IMR-90 (cell line): ENCODE results near the gene DAD1. TPM values are rescaled to one million over a fixed set of nuclear protein-coding genes. Genes with fewer than 3 reads are reported as not detected.

Experiments used
- ATAC-seq: fragments of 200-7000 bp; cut with Tn5 transposase; 2 replicates; pipeline ENCODE4 v1.9.1; 2020; ENCODE audit warnings: low read depth, mild to moderate bottlenecking, moderate library complexity
- BruUV-seq: library from RNA; stranded (reverse); fragments of 400-500 nt; replicated peaks from 2 replicates; lab custom pipeline; 2021; lab: Mats Ljungman, UMichigan
- CTCF ChIA-PET: fragments of 300-600 bp; formaldehyde crosslinking; extraction: SDS; loops from one replicate; lab custom pipeline; 2021; ENCODE audit warnings: antibody characterized with exemption; lab: Yijun Ruan, JAX
- POLR2A ChIA-PET: fragments of 300-600 bp; sonication (Branson Sonifier 250); formaldehyde crosslinking; loops from one replicate; lab custom pipeline; 2022; ENCODE audit warnings: antibody characterized with exemption; ENCODE audit not compliant: unreplicated experiment; lab: Charles Lee
- DNase-seq: peaks from one replicate; pipeline ENCODE4 v3.0.0; 2013
- H2AFZ ChIP-seq: replicated peaks from 2 replicates; pipeline ENCODE3; 2013; ENCODE audit warnings: low read length, mild to moderate bottlenecking; ENCODE audit not compliant: poor library complexity
- H2AK5ac ChIP-seq: 2 replicates; pipeline ENCODE4 v1.6.1; 2013; ENCODE audit warnings: low read depth, low read length, inconsistent platforms
- H2AK9ac ChIP-seq: replicated peaks from 2 replicates; pipeline ENCODE3; 2013; ENCODE audit warnings: mild to moderate bottlenecking, low read depth, low read length, moderate library complexity; ENCODE audit not compliant: poor library complexity
- H2BK120ac ChIP-seq: 2 replicates; pipeline ENCODE4 v1.6.1; 2013; ENCODE audit warnings: low read depth, low read length, inconsistent platforms
- H2BK15ac ChIP-seq: 3 replicates; pipeline ENCODE4 v1.6.1; 2013; ENCODE audit warnings: low read depth, low read length, inconsistent platforms
- H2BK20ac ChIP-seq: 2 replicates; pipeline ENCODE4 v1.6.1; 2013; ENCODE audit warnings: low read depth, mild to moderate bottlenecking, inconsistent platforms, low read length, moderate library complexity
- H2BK5ac ChIP-seq: 2 replicates; pipeline ENCODE4 v1.6.1; 2013; ENCODE audit warnings: mild to moderate bottlenecking, low read depth, low read length, inconsistent platforms; ENCODE audit not compliant: poor library complexity, severe bottlenecking
- H3K14ac ChIP-seq: replicated peaks from 2 replicates; pipeline ENCODE4 v1.6.1; 2013; ENCODE audit warnings: low read depth, low read length, inconsistent platforms
- H3K18ac ChIP-seq: 2 replicates; pipeline ENCODE4 v1.6.1; 2013; ENCODE audit warnings: low read depth, low read length, control low read depth
- H3K23ac ChIP-seq: 2 replicates; pipeline ENCODE4 v1.6.1; 2013; ENCODE audit warnings: low read depth, low read length, inconsistent platforms
- H3K27ac ChIP-seq: 2 replicates; pipeline ENCODE4 v1.5.1; 2013; ENCODE audit warnings: mild to moderate bottlenecking, control low read depth, low read length; ENCODE audit not compliant: insufficient read depth
- H3K27me3 ChIP-seq: 2 replicates; pipeline ENCODE4 v1.6.1; 2013; ENCODE audit warnings: low read length; ENCODE audit not compliant: control insufficient read depth, insufficient read depth
- H3K36me3 ChIP-seq: 2 replicates; pipeline ENCODE4 v1.6.1; 2013; ENCODE audit warnings: low read length, mixed read lengths; ENCODE audit not compliant: control insufficient read depth, insufficient read depth
- H3K4ac ChIP-seq: 2 replicates; pipeline ENCODE4 v1.6.1; 2013; ENCODE audit warnings: low read depth, low read length, inconsistent platforms
- H3K4me1 ChIP-seq: 2 replicates; pipeline ENCODE4 v1.6.1; 2013; ENCODE audit warnings: low read length, mixed read lengths; ENCODE audit not compliant: control insufficient read depth, insufficient read depth
- H3K4me2 ChIP-seq: 2 replicates; pipeline ENCODE4 v1.6.1; 2013; ENCODE audit warnings: low read depth, mild to moderate bottlenecking, control low read depth, low read length, moderate library complexity
- H3K4me3 ChIP-seq: 2 replicates; pipeline ENCODE4 v1.5.1; 2013; ENCODE audit warnings: low read depth, mild to moderate bottlenecking, control low read depth, low read length, moderate library complexity; ENCODE audit not compliant: insufficient read depth
- H3K56ac ChIP-seq: 2 replicates; pipeline ENCODE4 v1.6.1; 2013; ENCODE audit warnings: low read length, inconsistent platforms; ENCODE audit not compliant: insufficient read depth; ENCODE audit errors: extremely low read depth
- H3K79me1 ChIP-seq, 2 experiments: 2 replicates each; pipeline ENCODE4 v1.6.1; 2013; ENCODE audit warnings: low read length in 2 of 2, inconsistent platforms in 1 of 2, low read depth in 1 of 2
- H3K9ac ChIP-seq: 2 replicates; pipeline ENCODE4 v1.6.1; 2013; ENCODE audit warnings: low read depth, low read length, control low read depth
- H3K9me1 ChIP-seq: 2 replicates; pipeline ENCODE4 v1.6.1; 2013; ENCODE audit warnings: low read length, inconsistent platforms; ENCODE audit not compliant: insufficient read depth
- H3K9me3 ChIP-seq: 2 replicates; pipeline ENCODE4 v1.6.1; 2013; ENCODE audit warnings: low read length; ENCODE audit not compliant: control insufficient read depth, insufficient read depth
- H4K20me1 ChIP-seq: 2 replicates; pipeline ENCODE4 v1.6.1; 2013; ENCODE audit warnings: low read length, inconsistent platforms; ENCODE audit not compliant: insufficient read depth
- H4K5ac ChIP-seq: 2 replicates; pipeline ENCODE4 v1.6.1; 2013; ENCODE audit warnings: mild to moderate bottlenecking, low read depth, low read length, control low read depth
- H4K8ac ChIP-seq, 2 experiments: 2 replicates each; pipeline ENCODE4 v1.6.1; 2013; ENCODE audit warnings: low read depth in 2 of 2, low read length in 2 of 2, control low read depth in 1 of 2, inconsistent platforms in 1 of 2
- H4K91ac ChIP-seq: 2 replicates; pipeline ENCODE4 v1.6.1; 2013; ENCODE audit warnings: low read depth, low read length, inconsistent platforms; ENCODE audit not compliant: insufficient read depth
- CEBPB ChIP-seq: IDR thresholded peaks from 2 replicates; pipeline ENCODE4 v1.6.1; 2012; ENCODE audit warnings: low read depth, low read length, improper control_type of control experiment
- CHD1 ChIP-seq: IDR thresholded peaks from 2 replicates; pipeline ENCODE4 v1.6.1; 2012; ENCODE audit warnings: low read depth, low read length, improper control_type of control experiment
- FOS ChIP-seq: fragments of 150-350 bp; IDR thresholded peaks from 2 replicates; pipeline ENCODE4 v1.6.1; 2016; ENCODE audit warnings: low read depth, low read length
- MXI1 ChIP-seq: IDR thresholded peaks from 2 replicates; pipeline ENCODE4 v1.6.1; 2012; ENCODE audit warnings: low read depth, mild to moderate bottlenecking, low read length, moderate library complexity, borderline replicate concordance
- RAD21 ChIP-seq: IDR thresholded peaks from 2 replicates; pipeline ENCODE4 v1.6.1; 2012; ENCODE audit warnings: low read length, improper control_type of control experiment
- RCOR1 ChIP-seq: IDR thresholded peaks from 2 replicates; pipeline ENCODE4 v1.6.1; 2012; ENCODE audit warnings: mild to moderate bottlenecking, low read length, improper control_type of control experiment; ENCODE audit not compliant: insufficient replicate concordance
- RFX5 ChIP-seq: IDR thresholded peaks from 2 replicates; pipeline ENCODE4 v1.8.0; 2012; ENCODE audit warnings: low read depth, mild to moderate bottlenecking, low read length, moderate library complexity
- SMC3 ChIP-seq: fragments of 150-350 bp; IDR thresholded peaks from 2 replicates; pipeline ENCODE4 v1.6.1; 2016; ENCODE audit warnings: low read depth, mild to moderate bottlenecking, antibody characterized with exemption, low read length, moderate library complexity
- WGBS, 2 experiments: methylation state at CpG; one replicate each; pipeline versions ENCODE4 v1.1.5 to v1.1.7; 2013; ENCODE audit warnings: missing lambda C conversion rate in 2 of 2; ENCODE audit not compliant: insufficient read length in 1 of 2; ENCODE audit errors: extremely low coverage in 2 of 2; 5-methylcytosine and 5-hydroxymethylcytosine counted together
- dilution Hi-C: fragments of 300-500 bp; cut with HindIII; formaldehyde crosslinking; loops from one replicate; pipeline ENCODE4 v1.14.3; 2018; ENCODE audit warnings: low sequenced_read_pairs; ENCODE audit not compliant: unreplicated experiment
- in situ Hi-C: fragments of 300-500 bp; cut with MboI; formaldehyde crosslinking; loops from 3 replicates; pipeline ENCODE4 v1.14.3; 2019; ENCODE audit warnings: low sequenced_read_pairs, inconsistent platforms, mixed read lengths
- intact Hi-C: fragments of 100-400 bp; cut with micrococcal nuclease; formaldehyde crosslinking; loops from 2 replicates; pipeline ENCODE4 v1.10.0; 2022
- polyA plus RNA-seq, 3 experiments: library from polyadenylated mRNA; depleted of rRNA; stranded (reverse); fragments of >200 nt; gene quantifications; 2 replicates each; pipeline ENCODE4 v1.2.3, GENCODE V29; 2012; ENCODE audit warnings: low replicate concordance in 1 of 3
- total RNA-seq: library from RNA; depleted of rRNA; stranded (reverse); fragments of >200 nt; gene quantifications from 2 replicates; pipeline ENCODE4 v1.2.3, GENCODE V29; 2012
- TF ChIP-seq, protein P1 (sequence below): fragments of 150-350 bp; IDR thresholded peaks from 2 replicates; pipeline ENCODE4 v1.6.1; 2017; ENCODE audit warnings: mild to moderate bottlenecking, antibody characterized with exemption, low read length, low read depth

Gene DAD1
- total and polyA plus RNA-seq, 2 of the 4 experiments (the other 2 are of a cell fraction), result 396 to 496 TPM

DNA sequence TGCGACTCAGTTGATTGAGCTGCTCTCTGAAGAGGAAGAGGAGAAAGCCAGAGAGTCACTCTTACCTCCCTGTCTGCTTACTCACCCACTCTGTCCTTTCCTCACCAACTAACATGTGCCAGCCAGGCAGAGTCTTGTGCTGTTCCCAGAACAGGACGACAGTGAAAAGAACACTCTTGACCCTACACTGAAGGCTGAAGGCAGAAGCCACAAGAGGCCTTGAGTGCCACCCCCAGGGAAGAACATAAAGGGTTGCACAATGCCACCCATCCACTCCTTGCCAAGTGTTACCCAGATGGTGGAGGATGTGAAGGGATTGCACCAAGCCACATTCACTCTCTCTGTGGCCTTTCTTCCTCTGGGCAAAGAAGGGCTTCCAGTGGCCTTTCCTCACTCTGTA lies 21.9 kb upstream of the DAD1 start:
- BruUV-seq, result no TSS peak
- peaks cover 31% of the 10 kb centered on the region for H3K9me1 ChIP-seq
- H3K27me3 ChIP-seq, result no peaks in the 10 kb centered on the region
- H3K14ac ChIP-seq, result no peak overlapping the region
- WGBS, 2 experiments, result no CpG with 5 or more reads among the region's 2 CpGs
- no peak overlapping the region for H3K23ac ChIP-seq
- TF ChIP-seq, protein P1, sequence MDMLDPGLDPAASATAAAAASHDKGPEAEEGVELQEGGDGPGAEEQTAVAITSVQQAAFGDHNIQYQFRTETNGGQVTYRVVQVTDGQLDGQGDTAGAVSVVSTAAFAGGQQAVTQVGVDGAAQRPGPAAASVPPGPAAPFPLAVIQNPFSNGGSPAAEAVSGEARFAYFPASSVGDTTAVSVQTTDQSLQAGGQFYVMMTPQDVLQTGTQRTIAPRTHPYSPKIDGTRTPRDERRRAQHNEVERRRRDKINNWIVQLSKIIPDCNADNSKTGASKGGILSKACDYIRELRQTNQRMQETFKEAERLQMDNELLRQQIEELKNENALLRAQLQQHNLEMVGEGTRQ, result no peak
- TF ChIP-seq CHD1 (no peak), RCOR1 (no peak), FOS (no peak), RFX5 (no peak), MXI1 (no peak), RAD21 (no peak), SMC3 (no peak), CEBPB (0 out of 2 replicates have a peak, but pooled peaks have one; percentile 16)
- no peak overlapping the region for H3K18ac ChIP-seq
- H4K20me1 ChIP-seq, result no peaks in the 10 kb centered on the region
- no peak overlapping the region for H3K4me3 ChIP-seq
- ChIA-PET CTCF (no interaction called here), POLR2A (no interaction called here)
- no peak overlapping the region for H4K5ac ChIP-seq
- H3K4me2 ChIP-seq, result no peak overlapping the region
- H4K8ac ChIP-seq, result no peak overlapping the region
- H2BK120ac ChIP-seq, result no peak overlapping the region; the same call in 1 of the 2 replicates
- in situ Hi-C loops (no loop called here), dilution Hi-C loops (no loop called here), intact Hi-C loops (no loop called here)
- no peak overlapping the region for H3K56ac ChIP-seq
- no peak overlapping the region for H2AK5ac ChIP-seq
- H3K9ac ChIP-seq, result no peak overlapping the region
- H2AFZ ChIP-seq, result no peak overlapping the region
- no peak overlapping the region for H4K91ac ChIP-seq
- H3K4ac ChIP-seq, result no peak overlapping the region
- H3K79me1 ChIP-seq, result peaks cover 0 to 3% of the 10 kb centered on the region in 2 experiments; a peak in 1 of 4 replicates
- no peak for ATAC-seq
- no peak overlapping the region for H3K27ac ChIP-seq
- no peak for DNase-seq
- H3K4me1 ChIP-seq, result peaks cover 11% of the 10 kb centered on the region
- H2BK5ac ChIP-seq, result no peak overlapping the region
- no peak overlapping the region for H2AK9ac ChIP-seq
- no peak overlapping the region for H2BK15ac ChIP-seq
- peaks cover 44% of the 10 kb centered on the region for H3K36me3 ChIP-seq
- no peaks in the 10 kb centered on the region for H3K9me3 ChIP-seq
- no peak overlapping the region for H2BK20ac ChIP-seq
